B cell (primary cell): ENCODE measurements around the gene DNAI2.

Experiments used
- CTCF ChIP-seq: fragments of 200-600 bp; IDR thresholded peaks from one replicate; pipeline ENCODE4 v1.8.0; 2022; ENCODE audit warnings: antibody characterized with exemption, mild to moderate bottlenecking
- EZH2 ChIP-seq: IDR thresholded peaks from 2 replicates; pipeline ENCODE4 v1.6.1; 2012; ENCODE audit warnings: borderline replicate concordance, low read depth, mild to moderate bottlenecking, moderate library complexity, low read length; ENCODE audit not compliant: insufficient read depth, poor library complexity, severe bottlenecking

- TF ChIP-seq CTCF, result no peak
- no peak for TF ChIP-seq EZH2
These were observed 88.9 kb downstream of the DNAI2 start for GRCh38 chr17:74362810-74363498.
